Measurements from ENCODE around the gene OR4C6.

OR4C6 gene

GRCh38 chr11:55661901-55662300, at the start of gene OR4C6:
Gene OR4C6 (plus strand): TSS chr11:55662201. CDS start chr11:55665167, 2,966 bp downstream.
- no peak for DNase-seq

- no peak for DNase-seq
These were observed 37.5 kb upstream of the OR4C6 start for GRCh38 chr11:55624531-55624930.

- no peak for DNase-seq
These were observed 27.2 kb upstream of the OR4C6 start, which contains the start of gene OR4P4 for GRCh38 chr11:55634813-55635212. Gene OR4P4 (plus strand): TSS chr11:55635113.

- no peak for DNase-seq
These were observed 14.0 kb upstream of the OR4C6 start, which contains the start of gene OR4S2 for GRCh38 chr11:55648027-55648426. Gene OR4S2 (plus strand): TSS chr11:55648327. CDS start chr11:55650904, 2,577 bp downstream.

DNA sequence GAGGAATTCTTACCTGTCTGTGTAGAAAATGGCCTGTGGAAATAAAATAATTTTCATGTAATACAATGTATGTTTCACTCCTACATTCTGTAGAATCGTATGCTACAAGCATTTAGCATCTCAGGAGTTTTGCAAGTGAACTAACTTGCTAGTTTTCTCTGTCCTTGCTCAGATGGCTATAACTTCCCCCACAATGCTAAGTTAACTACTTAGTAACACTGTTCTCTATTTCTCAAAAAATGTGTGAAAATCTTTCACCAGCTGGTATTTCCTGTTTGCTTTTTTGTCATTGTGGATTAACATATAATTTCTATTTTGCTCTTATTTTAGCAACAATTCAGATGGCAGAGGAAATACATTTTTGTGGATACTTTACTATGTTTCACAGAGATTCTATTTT, 9.4 kb upstream of the OR4C6 start:
- DNase-seq, result no peak

DNA sequence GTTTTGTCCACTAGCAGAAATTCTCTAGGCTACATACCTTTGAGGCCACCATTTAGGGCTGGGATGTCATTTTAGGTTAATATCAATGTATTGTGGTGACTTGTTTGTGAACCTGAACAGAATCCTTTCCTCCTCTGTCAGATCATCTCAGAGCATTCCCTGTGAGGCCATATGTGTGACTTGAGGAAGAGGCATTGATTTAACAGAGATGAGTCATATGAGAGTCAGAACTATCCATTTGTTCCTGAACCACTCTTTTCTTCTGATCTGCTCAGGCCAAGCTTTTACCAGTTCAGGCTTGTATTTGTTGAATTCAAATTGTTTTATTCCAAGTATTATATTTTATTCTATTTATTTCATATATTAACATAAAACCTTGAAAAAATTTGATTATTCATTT, 6.9 kb upstream of the OR4C6 start:
- DNase-seq, result no peak

DNA sequence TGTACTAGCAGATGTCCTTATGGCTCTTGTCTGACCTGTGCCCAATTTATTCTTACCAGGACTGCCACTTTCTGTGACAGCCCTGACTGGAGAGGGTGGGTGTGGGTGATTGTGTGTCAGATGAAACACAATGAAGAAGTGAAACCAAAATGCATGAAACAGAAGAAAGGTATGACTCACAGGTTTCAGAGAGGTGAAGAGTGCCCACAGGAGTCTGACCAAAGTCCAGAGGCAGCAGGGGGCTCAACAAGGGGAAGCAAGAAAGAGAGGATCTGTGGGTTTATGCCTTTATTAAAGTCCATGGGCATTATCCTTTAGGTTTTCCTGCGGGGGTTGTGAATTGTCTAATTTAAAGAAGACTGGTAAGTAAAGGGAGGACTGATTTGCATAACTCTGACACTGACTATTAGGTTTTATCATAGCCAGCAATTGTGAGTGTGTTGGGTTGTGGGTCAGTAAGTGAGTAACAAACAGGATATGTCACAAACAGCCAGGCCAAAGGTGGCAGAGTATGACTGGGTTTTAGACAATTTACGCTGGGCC, 3.9 kb upstream of the OR4C6 start:
- DNase-seq, result no peak

DNA sequence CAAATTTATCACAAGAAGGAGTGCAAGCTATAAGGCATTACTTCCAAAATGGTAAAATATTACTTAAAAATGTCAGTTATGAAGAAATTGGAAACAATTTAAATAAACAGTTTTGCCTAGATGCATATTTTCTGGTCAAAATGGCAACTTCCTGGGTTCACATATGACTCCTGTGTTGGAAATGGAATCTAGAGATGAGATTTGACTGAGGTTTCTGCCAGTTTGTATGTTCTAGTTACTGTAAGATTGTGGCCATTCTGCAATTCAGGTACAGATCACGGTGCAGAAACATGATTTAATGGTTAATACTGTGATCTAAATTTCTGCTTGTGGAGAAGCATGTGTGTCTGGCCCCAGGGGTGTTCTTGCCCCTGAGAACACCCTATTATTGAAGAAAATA, 3.4 kb upstream of the OR4C6 start:
- no peak for DNase-seq

DNA sequence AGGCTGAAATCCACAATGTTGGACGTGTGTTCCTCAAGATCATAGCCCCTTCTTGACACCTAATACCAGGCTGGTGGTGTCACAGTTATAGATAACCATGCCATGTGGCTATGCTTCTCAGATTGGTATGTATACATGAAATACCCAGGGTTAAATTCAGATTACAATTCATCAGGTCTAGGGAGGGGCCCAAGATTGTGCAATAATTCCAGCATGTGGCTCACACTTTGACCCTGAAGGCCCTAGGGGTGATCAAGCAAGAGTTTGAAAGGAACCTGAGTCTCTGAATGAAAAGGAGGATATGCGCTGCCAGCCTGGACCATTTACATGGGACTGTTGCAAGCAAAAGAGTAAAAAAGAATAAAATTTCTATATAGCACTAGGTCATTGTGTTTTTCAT, 7.4 kb downstream of the OR4C6 start:
- DNase-seq, result no peak

GRCh38 chr11:55673860-55674259, 11.9 kb downstream of the OR4C6 start:
- no peak for DNase-seq

DNA sequence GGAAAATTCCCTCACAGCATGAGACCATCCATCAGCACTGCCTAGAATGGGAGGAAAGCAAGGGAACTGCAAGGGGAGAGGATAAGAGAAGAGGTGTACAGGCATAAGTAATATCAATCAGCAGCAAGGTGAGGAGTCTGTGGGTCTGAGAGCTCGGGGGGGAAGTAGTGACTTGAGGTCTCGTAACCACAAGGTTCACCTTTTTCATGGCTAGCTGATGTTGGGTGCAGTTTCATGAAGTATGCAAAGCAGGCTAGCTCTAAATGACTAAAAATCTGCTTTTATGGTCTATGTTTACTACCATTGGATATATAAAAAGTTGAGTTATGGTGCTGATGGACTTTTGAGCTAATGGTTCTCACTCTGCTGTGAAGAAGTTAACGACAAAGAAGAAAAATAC, 35.8 kb downstream of the OR4C6 start:
- DNase-seq, result no peak

DNA sequence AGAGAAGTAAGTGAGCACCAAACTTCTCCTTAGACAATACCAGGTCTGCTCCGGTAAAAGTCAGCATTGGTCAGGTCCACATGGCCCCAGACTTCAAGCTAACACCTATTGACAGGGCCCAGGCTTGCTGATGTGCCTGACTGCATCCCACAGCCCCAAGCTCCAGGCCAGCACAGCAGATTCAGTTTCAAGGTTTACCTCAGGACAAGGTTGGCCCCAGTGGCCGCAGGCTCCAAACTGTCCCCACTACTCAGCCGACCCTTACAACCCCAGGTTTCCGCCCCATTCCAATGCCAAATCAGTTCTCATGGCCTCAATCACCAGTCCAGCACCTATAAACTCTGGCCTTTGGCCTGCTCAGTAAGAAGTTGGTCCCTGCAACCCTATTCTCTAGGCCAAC, 39.4 kb downstream of the OR4C6 start:
- DNase-seq, result no peak

DNA sequence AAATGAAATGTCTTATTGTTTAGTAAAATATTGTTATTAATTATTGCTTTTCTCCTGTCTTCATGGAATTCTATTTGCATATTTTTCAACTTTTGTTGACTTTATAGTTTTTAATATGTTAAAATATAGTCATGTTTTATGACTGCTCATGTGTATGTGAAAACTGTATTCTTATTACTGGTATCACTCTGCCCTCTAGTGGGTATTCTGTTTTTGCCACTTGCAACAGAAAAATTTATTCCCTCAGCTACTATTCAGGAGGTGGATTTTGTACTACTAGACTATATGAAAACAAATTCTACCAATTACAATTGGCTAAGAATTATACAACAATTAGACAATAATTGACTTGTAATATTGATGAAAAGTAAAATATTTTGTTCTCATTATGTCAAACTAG, 45.0 kb downstream of the OR4C6 start:
- peak; percentile 28 for DNase-seq

GRCh38 chr11:55714982-55715888, 53.2 kb downstream of the OR4C6 start:
- DNase-seq, result no peak
